Choroid plexus epithelial cell (primary cell): Measurements from ENCODE around the gene OTULIN.

ENCODE experiments used
- DNase-seq: peaks from one replicate; pipeline ENCODE4 v3.0.0-alpha.2; 2010; ENCODE audit warnings: low read depth
- H3K4me3 ChIP-seq: 2 replicates; pipeline ENCODE4 v1.5.1; 2011; ENCODE audit warnings: low read depth, mild to moderate bottlenecking, control low read depth, low read length, moderate library complexity
- CTCF ChIP-seq: conservative IDR thresholded peaks from 2 replicates; pipeline ENCODE4 v1.5.1; 2011; ENCODE audit warnings: low read depth, mild to moderate bottlenecking, control low read depth, inconsistent platforms, low read length, moderate library complexity

OTULIN gene

GRCh38 chr5:14738050-14738449 is 73.5 kb downstream of the OTULIN start:
- no peak for DNase-seq
- no peak overlapping the region for H3K4me3 ChIP-seq
- TF ChIP-seq CTCF, result no peak

- peak; percentile 60 for DNase-seq
- H3K4me3 ChIP-seq, result no peak overlapping the region
- no peak for TF ChIP-seq CTCF
These were observed 75.0 kb downstream of the OTULIN start for GRCh38 chr5:14739538-14739937.

- no peak for TF ChIP-seq CTCF
- DNase-seq, result no peak
- H3K4me3 ChIP-seq, result no peak overlapping the region
These were observed 75.5 kb downstream of the OTULIN start for GRCh38 chr5:14739981-14740380.

- H3K4me3 ChIP-seq, result no peak overlapping the region
- no peak for DNase-seq
- no peak for TF ChIP-seq CTCF
These were observed 76.6 kb downstream of the OTULIN start for GRCh38 chr5:14741131-14741530.

GRCh38 chr5:14741801-14742440 is 77.4 kb downstream of the OTULIN start:
- no peak for DNase-seq
- no peak overlapping the region for H3K4me3 ChIP-seq
- TF ChIP-seq CTCF, result no peak

GRCh38 chr5:14742498-14742897 is 78.0 kb downstream of the OTULIN start:
- no peak for TF ChIP-seq CTCF
- no peak for DNase-seq

GRCh38 chr5:14743601-14744295 is 79.2 kb downstream of the OTULIN start:
- no peak overlapping the region for H3K4me3 ChIP-seq
- peak; percentile 39 for DNase-seq
- no peak for TF ChIP-seq CTCF

More at GRCh38 chr5:14742498-14742897, 78.0 kb downstream of the OTULIN start:
- no peak overlapping the region for H3K4me3 ChIP-seq
